Stimulated activated CD8-positive, alpha-beta memory T cell treated with anti-CD3 and anti-CD28 coated beads, Interleukin-12 subunit alpha, Interleukin-12 subunit beta, amount 100 ng/mL, for 4 hours (primary cell): ENCODE measurements around the gene MLLT6.
A peak's percentile ranks its signal among the peaks of the same experiment; 100 is the strongest.
"Not testable (repeated sequence)": the region's sequence is repeated elsewhere in the genome, so short reads cannot be mapped to it uniquely, and the experiment has no call there.

Source experiments
- DNase-seq: peaks from one replicate; pipeline ENCODE4 v3.0.0-alpha.2; 2020; ENCODE audit warnings: low read depth

MLLT6 gene

GRCh38 chr17:38707678-38708351 is 2.7 kb downstream of the MLLT6 start:
- DNase-seq = no peak

GRCh38 chr17:38709104-38709820 is 4.2 kb downstream of the MLLT6 start:
- DNase-seq = no peak

DNA sequence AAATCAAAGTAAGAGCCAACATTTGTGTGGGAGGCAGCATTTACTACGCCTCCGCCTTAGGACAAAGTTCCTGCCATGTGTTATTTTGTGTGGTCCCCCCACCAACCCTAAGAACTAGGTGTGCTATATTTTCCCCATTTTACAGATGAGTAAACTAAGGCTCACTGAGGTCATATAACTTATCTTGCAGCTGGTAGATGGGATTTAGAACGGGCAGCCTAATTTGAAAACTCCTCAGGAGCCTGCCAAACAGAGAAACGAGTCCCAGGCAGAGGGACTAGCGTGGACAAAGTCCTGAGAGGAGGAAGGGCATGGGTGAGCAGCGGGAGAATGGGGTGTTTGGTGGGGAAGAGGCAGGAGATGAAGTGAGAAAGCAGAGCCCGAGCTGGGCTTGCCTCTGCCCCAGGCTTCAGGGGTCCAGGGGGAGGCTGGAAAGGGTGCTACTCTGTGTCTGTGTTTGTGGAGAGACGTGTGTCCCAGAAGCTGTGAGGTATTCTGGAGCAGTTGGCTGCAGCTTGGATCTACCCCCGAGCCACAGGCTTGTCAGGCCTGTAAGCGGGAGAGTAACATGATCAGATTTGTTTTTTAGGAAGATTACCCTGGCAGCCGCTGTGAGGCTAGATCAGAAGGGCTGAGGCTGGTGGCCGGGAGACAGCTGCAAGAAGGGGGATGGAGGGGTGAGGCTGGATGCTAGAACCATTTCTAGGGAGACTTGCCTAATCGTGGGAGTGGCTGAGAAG is 5.0 kb downstream of the MLLT6 start:
- DNase-seq = no peak

GRCh38 chr17:38710604-38710962 is 5.5 kb downstream of the MLLT6 start:
- no peak for DNase-seq

- no peak for DNase-seq
These were observed 5.9 kb downstream of the MLLT6 start for GRCh38 chr17:38710985-38711384.

GRCh38 chr17:38711792-38712571 is 6.9 kb downstream of the MLLT6 start:
- no peak for DNase-seq

DNA sequence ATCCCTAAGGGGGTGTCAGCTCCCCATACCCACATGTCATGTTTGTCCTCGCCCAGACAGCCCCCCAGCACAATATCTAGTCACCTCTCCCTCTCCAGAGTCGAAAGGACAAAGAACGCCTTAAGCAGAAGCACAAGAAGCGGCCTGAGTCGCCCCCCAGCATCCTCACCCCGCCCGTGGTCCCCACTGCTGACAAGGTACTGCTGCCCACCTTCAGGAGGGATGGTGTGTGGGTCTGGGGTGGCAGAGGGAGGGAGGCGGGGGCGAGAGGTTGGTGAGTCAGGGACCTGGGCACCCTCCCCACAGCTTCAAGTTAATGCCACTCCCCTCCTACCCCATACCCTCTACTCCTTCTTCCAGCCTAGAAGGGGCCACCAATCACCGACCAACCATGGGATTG is 7.5 kb downstream of the MLLT6 start:
- no peak for DNase-seq

DNA sequence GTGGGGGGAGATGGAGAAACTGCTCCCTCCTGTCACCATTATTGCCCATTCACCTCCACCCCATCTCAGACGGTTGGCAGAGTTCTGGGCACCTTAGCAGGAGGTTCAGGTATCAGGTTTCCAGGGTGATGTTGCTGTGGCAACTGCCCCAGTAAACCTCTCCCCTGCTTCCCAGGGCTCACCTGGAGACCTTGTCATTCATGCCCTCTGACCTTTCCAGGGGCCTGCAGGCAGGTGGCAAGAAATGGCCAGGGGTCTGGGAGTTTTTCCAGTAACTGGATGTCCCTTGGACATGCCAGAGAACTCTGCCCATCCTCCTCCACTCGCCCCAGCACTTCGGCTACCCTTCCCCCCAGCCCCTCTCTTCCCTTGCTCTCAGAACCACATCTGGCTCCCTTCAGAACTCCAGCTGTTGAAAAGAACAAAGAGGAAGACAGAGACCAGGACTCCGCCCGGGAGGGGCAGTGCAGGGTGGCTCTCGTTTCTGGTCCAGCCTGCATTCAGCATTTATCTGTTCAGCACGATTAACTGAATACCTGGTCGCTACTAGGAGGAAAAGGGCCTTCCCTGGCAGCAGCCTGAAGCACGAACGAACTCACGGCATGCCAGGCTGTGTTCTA is 8.5 kb downstream of the MLLT6 start:
- DNase-seq = no peak

GRCh38 chr17:38715216-38715943 is 10.3 kb downstream of the MLLT6 start:
- no peak for DNase-seq

GRCh38 chr17:38716368-38717005 is 11.4 kb downstream of the MLLT6 start:
- no peak for DNase-seq

DNA sequence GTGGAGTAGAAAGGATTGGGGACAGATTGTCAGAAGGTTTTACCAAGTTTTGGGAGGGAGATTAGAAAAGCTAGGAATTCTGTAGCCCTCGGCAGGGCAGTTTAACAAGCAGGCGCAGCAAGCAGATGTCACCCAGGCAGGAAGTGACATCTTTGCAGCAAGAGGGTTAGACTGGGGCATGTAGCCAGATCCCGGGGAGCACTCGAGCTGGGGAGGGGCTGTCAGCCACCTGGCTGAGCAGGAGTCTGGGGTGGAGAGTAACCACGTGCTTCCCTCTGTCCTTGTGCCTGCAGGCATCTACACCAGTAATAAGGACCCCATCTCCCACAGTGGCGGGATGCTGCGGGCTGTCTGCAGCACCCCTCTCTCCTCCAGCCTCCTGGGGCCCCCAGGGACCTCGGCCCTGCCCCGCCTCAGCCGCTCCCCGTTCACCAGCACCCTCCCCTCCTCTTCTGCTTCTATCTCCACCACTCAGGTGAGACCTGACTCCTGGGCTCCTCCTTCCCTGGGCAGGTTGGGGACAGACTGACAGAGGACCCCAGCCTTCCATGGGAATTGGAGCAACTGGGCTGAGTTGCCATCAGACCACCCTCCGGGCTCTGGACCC is 12.2 kb downstream of the MLLT6 start:
- DNase-seq = no peak

GRCh38 chr17:38719289-38719942 is 14.3 kb downstream of the MLLT6 start:
- DNase-seq = no peak

- no peak for DNase-seq
These were observed 15.0 kb downstream of the MLLT6 start for GRCh38 chr17:38719943-38720641.

DNA sequence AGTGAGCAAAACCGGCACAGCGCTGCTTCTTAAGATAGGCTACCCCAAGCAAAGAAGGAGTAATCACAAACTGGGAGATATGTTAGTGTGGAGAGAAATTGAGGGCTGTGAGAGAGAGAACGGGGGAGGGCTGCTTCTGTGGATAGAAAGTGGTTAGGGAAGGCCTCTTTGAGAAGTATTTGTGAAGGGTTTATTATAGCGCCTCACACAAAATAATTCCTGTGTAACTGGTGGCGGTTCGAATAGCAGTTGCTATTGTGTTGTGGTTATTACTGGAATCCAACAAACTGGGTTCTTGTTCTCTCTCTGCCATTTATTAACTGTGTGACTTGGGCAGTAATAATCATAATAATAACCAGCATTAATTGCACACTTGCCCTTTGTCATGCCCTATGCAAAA is 15.9 kb downstream of the MLLT6 start:
- no peak for DNase-seq

DNA sequence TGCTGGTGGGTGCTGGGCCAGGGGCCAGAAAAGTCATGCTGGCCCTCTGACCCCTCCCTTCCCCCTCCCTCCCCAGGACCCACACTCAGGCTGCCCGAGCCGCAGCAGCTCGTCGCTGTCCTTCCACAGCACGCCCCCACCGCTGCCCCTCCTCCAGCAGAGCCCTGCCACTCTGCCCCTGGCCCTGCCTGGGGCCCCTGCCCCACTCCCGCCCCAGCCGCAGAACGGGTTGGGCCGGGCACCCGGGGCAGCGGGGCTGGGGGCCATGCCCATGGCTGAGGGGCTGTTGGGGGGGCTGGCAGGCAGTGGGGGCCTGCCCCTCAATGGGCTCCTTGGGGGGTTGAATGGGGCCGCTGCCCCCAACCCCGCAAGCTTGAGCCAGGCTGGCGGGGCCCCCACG is 16.7 kb downstream of the MLLT6 start:
- no peak for DNase-seq

DNA sequence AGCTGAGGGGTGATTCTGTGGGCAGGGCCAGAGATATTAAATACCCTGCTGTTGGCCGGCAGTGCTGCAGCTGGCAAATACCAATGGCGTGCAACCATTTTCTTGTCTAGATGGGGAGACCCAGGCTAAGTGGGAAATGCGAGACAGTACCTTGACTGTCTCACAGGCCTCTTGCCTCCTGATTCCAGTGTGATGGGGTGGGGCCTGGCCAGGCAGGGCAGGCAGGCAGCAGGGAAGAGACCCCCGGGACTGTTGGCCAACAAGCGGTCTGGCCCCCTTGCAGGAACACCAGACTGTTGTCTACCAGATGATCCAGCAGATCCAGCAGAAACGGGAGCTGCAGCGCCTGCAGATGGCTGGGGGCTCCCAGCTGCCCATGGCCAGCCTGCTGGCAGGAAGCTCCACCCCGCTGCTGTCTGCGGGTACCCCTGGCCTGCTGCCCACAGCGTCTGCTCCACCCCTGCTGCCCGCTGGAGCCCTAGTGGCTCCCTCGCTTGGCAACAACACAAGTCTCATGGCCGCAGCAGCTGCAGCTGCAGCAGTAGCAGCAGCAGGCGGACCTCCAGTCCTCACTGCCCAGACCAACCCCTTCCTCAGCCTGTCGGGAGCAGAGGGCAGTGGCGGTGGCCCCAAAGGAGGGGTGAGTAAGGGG is 19.4 kb downstream of the MLLT6 start:
- DNase-seq = no peak

DNA sequence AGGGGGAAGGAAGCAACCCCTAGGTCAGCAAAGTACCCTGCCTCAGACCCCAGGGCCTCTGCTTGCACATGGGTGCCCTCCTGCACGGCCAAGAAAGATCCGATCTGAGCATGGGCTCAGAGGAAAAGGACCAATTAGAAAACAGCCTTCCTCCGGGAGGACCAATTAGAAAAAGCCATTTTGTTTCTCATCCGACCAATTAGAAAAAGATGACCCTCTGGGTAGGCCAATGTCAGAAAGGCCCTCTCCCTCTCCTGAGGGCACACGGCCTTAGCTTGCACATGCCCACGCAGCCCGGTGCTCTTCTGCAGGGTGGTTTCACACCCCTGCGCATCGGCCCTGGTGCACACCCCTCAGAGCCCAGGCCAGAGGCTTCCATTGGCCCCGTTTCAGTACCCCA is 20.0 kb downstream of the MLLT6 start:
- DNase-seq = no peak

DNA sequence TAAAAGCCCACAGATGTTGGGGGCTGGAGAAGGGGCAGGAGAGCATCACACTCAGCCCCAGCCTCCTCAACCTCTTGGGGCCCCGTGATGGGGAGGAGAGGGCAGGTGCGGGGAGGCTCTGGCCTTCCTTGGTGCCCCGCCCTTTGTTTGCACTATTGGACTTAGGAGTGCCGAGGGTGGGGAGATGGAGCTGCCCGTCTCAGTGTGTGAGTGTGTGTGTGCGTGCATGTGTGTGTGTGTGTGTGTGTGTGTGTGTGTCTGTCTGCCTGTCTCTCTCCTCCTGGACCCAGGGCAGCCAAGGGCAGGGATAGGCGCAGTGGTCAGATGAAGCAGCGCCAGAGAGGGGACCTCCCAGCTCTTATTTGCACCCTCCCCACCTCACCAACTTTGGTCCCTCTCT is 21.1 kb downstream of the MLLT6 start:
- not testable (repeated sequence) for DNase-seq

- DNase-seq = peak; percentile 61
These were observed 22.7 kb downstream of the MLLT6 start for GRCh38 chr17:38727736-38728135.
